ENCODE data around the gene PTPRM.

Gene PTPRM

DNA sequence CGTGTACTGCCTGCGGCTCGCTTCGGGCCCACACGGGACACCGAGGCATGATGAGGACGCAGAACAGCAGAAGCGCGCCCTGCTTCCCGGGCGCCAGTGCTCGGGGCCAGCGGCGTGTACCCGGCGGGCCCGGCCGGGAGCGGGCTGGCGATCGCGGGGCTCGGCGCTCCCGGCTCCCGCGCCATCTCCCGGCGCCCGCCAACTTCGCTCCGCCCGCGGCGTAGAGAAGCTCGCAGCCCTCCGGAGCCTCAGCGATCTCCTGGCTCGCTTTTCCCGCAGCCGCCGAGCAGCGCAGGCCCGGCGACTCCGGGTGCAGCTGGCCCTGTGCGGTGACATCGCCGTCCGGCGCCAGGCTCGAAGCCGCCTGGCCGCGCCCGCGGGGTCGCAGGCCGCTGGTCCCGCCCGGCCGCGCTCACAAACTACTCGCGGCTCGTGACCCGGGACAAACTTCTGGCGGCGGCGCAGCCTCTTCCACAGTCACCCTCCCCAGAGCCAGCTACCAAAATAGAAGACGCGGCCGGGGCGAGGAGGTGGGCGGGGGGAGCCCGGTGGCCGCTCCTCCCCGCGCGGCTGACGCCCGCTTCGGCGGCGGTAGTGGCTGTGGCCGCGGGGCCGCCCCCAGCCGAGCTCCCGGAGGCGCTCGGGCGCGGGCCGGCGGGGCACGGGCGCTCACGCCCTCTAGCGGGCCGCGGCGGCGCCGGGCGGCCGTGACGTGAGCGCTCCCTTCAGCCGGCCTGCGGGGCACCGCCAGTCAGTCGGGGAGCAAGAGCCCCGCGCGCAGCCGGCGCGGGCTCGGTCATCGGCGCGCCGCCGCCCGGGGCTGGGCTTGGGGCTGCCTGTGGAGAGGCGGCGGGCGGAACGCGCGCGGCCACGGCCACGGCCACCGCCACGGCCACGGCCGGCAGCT lies at the start of gene PTPRM:
Gene PTPRM, plus strand, starts transcription at position 750 of the 907 bp plus-strand sequence. CDS start 503 bp downstream, outside the sequence.
- peak; percentile 18 to 63 for DNase-seq

GRCh38 chr18:7517852-7518251 lies 49.3 kb upstream of the PTPRM start:
- peak in 1 of 2 experiments; percentile 43 for DNase-seq

GRCh38 chr18:7520200-7520785 lies 46.8 kb upstream of the PTPRM start:
- DNase-seq: no peak

DNA sequence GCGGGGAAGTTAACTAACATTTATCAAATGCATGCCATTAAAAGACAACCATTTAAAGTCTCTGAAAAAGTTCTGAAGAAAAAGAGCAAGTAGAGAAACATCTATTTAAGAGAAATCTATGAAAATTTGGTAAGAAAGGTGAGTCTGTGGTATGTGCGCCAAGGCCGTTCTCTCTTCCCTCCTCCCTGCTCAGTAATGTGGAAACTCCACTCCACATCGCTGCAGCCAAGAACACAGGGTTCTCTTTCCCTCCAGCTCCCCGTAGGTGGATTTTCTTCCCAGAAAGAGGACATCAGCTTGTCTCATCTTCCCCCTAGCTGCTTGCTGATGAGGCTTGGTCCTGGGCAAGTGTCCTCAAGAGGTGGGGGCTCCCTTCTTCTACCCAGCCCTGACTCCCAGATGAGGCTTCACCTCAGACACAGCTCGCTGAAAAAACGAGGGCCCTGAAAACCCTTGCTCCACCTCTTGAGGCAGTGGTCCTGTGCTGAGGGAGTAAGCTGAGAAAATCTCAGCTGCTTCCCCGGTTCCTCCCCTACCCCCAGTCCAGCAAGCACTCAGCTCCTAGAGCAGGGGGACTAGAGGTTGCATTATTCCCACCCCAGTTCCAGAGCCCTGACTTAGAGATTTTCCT lies 45.8 kb upstream of the PTPRM start:
- DNase-seq: no peak

- DNase-seq: no peak
Measured at GRCh38 chr18:7523772-7524171, 43.3 kb upstream of the PTPRM start.

GRCh38 chr18:7524786-7525185 lies 42.3 kb upstream of the PTPRM start:
- DNase-seq: no peak

- no peak for DNase-seq
Measured at GRCh38 chr18:7532942-7533341, 34.2 kb upstream of the PTPRM start.

GRCh38 chr18:7535436-7536205 lies 31.5 kb upstream of the PTPRM start:
- DNase-seq: no peak

DNA sequence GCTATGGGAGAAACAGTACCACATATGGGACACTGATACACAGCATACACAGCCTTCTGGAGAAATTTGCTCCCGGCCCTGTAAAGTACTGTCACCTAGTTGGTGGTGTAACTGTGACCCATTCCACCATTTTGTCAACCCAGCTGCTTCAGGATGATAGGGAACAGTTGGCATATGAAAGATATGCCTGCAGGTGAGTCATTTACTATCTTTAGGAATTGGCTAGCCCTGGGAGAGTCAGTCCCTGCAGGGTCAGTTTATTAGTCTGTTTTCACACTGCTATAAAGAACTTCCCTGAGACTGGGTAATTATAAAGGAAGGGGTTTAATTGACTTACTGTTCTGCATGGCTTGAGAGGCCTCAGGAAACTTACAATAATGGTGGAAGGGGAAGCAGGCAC lies 30.0 kb upstream of the PTPRM start:
- no peak for DNase-seq

DNA sequence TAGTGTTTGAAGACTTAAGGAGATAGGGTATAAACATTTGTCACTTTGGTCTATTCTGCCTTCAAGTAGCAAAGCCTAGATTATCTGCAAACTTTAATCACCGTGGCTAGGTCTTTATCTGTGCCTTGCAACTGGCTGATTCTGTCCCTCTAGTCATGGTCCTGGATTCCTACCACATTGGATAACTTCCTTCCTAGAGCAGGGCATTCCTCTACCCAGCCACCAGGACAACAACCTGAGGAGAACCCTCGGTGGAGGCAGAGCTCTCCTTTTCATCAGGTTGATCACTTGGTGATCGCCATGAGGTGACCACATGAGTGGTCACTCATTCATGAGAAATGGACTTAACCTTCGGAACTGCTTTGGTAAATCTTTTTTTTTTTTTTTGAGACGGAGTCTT lies 25.3 kb upstream of the PTPRM start:
- DNase-seq: no peak

DNA sequence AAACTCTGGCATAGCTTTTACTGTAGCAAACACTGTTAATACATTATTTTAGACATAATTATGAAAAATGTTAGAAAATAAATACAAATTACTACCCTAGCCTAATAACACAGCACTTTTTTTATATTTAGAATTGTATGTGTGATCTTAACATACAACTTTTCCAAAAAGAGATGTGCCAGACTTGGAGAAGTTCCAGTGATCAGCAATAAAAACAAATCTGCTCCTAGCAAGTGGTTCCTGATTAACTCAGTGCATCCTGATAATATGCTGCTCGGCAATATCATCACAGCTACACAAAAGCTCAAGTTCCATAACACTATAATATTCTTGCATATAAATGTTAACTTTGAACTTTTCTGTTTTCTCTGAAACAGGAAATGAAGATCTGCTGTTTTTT lies 22.4 kb upstream of the PTPRM start:
- DNase-seq: no peak

DNA sequence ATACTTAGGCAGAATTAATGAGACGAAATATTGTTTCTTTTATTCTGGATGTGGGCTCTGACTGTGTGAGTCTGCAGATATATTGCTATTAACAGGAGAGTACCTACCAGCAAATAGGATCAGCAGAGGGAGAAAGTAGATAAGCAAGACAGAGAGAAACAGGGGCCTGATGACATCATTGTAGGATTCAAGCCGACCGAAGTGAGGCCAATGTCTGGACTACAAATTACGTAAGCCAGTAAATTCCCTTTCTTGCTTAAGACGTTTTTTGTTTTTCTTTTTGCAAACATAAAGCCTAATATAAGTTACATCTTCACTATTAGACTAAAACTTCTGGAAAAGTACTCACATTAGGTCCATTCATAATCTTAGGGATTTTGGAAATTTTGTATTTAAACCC lies 21.4 kb upstream of the PTPRM start:
- DNase-seq: no peak

- DNase-seq: no peak
Measured at GRCh38 chr18:7548221-7548620, 18.9 kb upstream of the PTPRM start.

- no peak for DNase-seq
Measured at GRCh38 chr18:7548721-7549120, 18.4 kb upstream of the PTPRM start.

DNA sequence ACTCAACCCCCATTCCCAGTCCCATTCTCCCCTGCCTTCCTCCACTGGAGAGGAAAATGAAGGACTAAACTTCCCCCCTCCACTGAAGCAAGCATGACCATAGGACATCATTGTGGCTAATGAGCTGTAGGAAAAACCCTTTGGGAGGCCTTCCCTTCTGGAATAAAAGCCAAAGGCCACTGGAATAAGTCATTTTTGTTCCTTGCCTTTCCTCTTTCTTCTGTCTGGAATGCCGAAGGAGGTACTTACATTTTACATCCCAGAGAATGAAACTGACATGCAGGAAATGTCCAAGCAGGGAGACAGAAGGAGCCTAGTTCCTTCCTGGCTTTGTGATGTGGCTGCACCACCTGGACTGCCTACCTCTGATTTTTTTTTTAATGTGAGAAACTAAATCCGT lies 9.1 kb upstream of the PTPRM start:
- no peak for DNase-seq

GRCh38 chr18:7558769-7559168 lies 8.3 kb upstream of the PTPRM start:
- DNase-seq: no peak

DNA sequence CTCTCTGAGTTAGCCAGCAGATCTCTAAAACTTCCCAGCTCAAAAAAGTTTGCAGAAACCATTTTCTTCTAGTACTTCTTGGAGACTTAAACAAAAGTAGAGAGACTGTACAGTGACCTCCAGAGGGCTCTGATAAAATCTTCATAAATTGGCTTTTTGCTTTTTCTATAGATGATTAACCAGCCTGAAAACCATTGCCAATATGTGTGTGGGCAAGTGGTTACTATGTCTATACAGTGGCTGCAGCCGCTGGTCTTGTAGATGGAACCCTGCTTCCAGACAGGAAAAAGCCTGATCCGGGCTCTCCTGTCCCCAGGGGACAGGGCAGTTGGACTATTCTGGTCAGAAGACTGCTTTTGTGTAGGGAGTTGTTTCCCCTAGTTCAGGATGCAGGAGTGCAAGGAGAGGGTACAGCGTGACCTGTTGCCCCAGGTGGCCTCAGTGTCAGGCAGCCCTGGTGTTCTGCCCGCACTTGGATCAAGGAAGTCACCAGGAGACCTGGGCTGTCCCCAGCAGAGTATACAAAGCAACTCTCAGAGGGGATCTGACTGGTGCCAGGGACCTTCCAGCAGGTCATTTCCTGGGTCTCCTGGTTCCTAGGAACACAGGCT lies 7.3 kb upstream of the PTPRM start:
- DNase-seq: no peak

DNA sequence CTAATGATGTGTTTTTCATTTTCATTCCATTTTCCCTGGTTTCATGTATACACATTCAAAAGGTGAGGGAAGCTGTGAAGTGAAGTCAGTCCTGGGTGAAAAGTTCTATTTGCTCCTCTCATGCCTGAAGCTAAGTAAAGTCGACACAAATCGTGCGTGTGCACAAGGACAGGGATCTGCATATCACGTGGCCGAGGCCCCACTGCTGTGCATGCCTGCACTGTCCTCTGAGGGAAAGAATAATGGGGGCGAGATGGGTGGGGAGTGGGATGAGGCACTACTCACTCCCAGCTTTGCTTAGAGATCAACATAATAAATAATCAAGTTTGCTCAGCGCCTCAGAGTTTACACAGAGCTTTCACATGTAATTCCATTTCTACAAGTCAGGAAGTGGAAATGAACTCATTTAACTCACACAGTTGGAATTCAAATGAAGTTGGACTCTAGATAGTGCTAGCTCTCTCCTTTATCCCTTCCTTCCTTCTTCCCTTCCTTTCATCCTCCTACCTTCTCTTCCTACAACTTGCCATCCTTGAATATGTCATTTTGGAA lies 5.1 kb upstream of the PTPRM start:
- DNase-seq: no peak

- DNase-seq: no peak
Measured at GRCh38 chr18:7562491-7562890, 4.6 kb upstream of the PTPRM start.

DNA sequence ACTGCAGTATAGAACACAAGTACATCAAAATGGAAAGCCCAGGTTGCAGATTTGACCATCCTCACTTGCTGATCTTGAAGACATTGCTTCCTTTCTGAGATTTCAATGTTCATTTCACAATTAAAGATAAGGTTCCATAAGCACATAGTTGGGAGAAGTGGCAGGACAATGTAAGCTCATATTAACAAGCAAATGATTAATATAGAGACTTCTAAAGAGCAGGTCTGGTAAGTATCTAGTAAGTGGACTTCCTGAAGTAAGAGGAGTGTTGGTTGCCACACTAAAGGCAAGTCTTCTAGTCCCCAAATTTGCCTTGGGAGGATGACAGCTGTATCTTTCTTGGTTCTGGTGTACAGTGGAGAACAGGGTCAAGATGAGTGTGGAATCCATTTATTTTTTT lies 1.4 kb upstream of the PTPRM start:
- no peak for DNase-seq

GRCh38 chr18:7566244-7566566 lies 911 bp upstream of the PTPRM start:
- DNase-seq: no peak

All from NCI-H524 (cell line).